K562 (cell line): ENCODE results near the gene ELAVL3. TPM values are rescaled to one million over a fixed set of nuclear protein-coding genes. Genes with fewer than 3 reads are reported as not detected.

ENCODE experiments used
- ARID2 ChIP-seq: fragments of 450-650 bp; IDR thresholded peaks from 2 replicates; pipeline ENCODE4 v1.6.1; 2017; ENCODE audit warnings: antibody characterized with exemption, mild to moderate bottlenecking
- CC2D1A ChIP-seq: fragments of 450-650 bp; IDR thresholded peaks from 2 replicates; pipeline ENCODE4 v1.6.1; 2017; ENCODE audit warnings: mild to moderate bottlenecking
- FUS ChIP-seq: fragments of 200-400 bp; formaldehyde crosslinking; optimal IDR thresholded peaks from 2 replicates; pipeline ENCODE3; 2017; ENCODE audit warnings: low read depth, low read length
- KHSRP ChIP-seq: fragments of 450-650 bp; IDR thresholded peaks from 2 replicates; pipeline ENCODE4 v1.6.1; 2017
- ZFP36 ChIP-seq: fragments of 150-350 bp; IDR thresholded peaks from 2 replicates; pipeline ENCODE4 v1.6.1; 2018; ENCODE audit warnings: low read length, low read depth; ENCODE audit not compliant: partially characterized antibody
- polyA plus RNA-seq, 8 experiments: library from polyadenylated mRNA; depleted of rRNA in 4 of 8; stranded (reverse) in 5 of 8; unstranded in 3 of 8; fragments of >200 nt; fragmentation: Nextera tagmentation in 2 of 8; fragmentation: Illumina TruSeq in 1 of 8; extraction: Ambion mirVana in 2 of 8; extraction: Trizol in 1 of 8; gene quantifications; 2 replicates each; pipeline versions ENCODE4 v1.2.1 to v1.2.3, GENCODE V29; 2011 to 2014; ENCODE audit warnings: inconsistent platforms in 1 of 8, missing spikeins in 1 of 8
- total RNA-seq, 7 experiments: library from RNA; depleted of rRNA in 6 of 7; stranded (reverse); fragments of >200 nt in 6 of 7; fragmentation: Illumina TruSeq in 2 of 7; extraction: Trizol in 2 of 7; gene quantifications; 2 replicates each; pipeline versions ENCODE4 v1.2.1 to v1.2.3, GENCODE V29; 2011 to 2021; ENCODE audit warnings: low replicate concordance in 1 of 7
- TF ChIP-seq, protein P1 (sequence below): fragments of 450-650 bp; IDR thresholded peaks from 2 replicates; pipeline ENCODE4 v1.7.0; 2016; ENCODE audit warnings: borderline replicate concordance
- TF ChIP-seq, protein P2 (sequence below): IDR thresholded peaks from 2 replicates; pipeline ENCODE4 v1.6.1; 2016; ENCODE audit warnings: missing genetic modification characterization, missing compliant biosample characterization

Gene ELAVL3
- total and polyA plus RNA-seq, 9 of the 15 experiments (the other 6 are each of a cell fraction or from before 2014, with no cell fraction given), result not detected

DNA sequence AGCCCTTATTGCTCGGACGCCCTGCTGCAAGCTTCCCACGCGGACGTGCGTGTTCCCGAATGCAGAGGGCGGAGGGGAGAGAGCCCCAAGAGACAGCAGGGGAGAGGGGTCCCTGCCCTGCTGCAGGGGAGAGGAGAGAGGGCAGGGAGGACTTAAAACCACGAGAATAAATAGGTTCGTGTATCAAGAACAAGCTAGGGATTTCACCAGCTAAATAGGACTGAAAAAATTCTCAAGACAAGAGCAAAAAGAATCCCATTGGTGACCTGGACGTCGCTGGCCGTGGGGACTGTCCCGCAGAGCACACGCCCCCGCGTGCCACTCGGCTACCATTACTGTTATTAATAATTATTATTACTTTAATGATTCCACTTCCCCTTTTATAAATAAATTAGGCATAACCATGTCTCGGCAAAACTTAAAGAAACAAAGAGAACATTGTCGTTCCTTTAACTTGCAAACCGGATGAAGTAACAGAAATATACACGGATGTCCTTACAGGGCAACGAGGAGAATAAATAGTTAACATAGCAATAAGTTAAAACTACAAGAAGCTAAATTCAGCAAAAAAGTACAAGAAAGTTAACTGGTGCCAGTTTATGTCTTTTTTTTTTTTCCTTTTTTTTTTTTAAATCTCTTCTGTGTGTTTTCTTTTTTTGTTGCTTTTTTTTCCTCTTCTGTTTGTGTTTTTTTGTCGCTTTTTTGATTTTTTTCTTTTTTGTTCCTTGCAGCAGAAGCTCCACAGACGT lies 28.8 kb downstream of the ELAVL3 start (continued):
- TF ChIP-seq, protein P1, sequence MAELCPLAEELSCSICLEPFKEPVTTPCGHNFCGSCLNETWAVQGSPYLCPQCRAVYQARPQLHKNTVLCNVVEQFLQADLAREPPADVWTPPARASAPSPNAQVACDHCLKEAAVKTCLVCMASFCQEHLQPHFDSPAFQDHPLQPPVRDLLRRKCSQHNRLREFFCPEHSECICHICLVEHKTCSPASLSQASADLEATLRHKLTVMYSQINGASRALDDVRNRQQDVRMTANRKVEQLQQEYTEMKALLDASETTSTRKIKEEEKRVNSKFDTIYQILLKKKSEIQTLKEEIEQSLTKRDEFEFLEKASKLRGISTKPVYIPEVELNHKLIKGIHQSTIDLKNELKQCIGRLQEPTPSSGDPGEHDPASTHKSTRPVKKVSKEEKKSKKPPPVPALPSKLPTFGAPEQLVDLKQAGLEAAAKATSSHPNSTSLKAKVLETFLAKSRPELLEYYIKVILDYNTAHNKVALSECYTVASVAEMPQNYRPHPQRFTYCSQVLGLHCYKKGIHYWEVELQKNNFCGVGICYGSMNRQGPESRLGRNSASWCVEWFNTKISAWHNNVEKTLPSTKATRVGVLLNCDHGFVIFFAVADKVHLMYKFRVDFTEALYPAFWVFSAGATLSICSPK, result 0 out of 2 replicates have a peak, but pooled peaks have one; percentile 20
- TF ChIP-seq KHSRP (no peak), FUS (no peak), CC2D1A (0 out of 2 replicates have a peak, but pooled peaks have one; percentile 30), ARID2 (0 out of 2 replicates have a peak, but pooled peaks have one; percentile 19), ZFP36 (no peak)
- TF ChIP-seq, protein P2, sequence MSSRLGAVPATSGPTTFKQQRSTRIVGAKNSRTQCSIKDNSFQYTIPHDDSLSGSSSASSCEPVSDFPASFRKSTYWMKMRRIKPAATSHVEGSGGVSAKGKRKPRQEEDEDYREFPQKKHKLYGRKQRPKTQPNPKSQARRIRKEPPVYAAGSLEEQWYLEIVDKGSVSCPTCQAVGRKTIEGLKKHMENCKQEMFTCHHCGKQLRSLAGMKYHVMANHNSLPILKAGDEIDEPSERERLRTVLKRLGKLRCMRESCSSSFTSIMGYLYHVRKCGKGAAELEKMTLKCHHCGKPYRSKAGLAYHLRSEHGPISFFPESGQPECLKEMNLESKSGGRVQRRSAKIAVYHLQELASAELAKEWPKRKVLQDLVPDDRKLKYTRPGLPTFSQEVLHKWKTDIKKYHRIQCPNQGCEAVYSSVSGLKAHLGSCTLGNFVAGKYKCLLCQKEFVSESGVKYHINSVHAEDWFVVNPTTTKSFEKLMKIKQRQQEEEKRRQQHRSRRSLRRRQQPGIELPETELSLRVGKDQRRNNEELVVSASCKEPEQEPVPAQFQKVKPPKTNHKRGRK (tag), result peak; percentile 75; the same call in 1 of the 2 replicates
